Testis (tissue), 2 donors: ENCODE data around the gene FBXO38.

Source experiments
- CTCF ChIP-seq, 3 experiments: fragments of 450-650 bp in 2 of 3; fragments of 200-600 bp in 1 of 3; sonication (generic) in 1 of 3; IDR thresholded peaks; one replicate each; pipeline ENCODE4 v1.5.1; 2016 to 2019; ENCODE audit warnings: antibody characterized with exemption in 3 of 3, mild to moderate bottlenecking in 2 of 3, moderate library complexity in 1 of 3
- POLR2A ChIP-seq: fragments of 450-650 bp; IDR thresholded peaks from one replicate; pipeline ENCODE4 v1.6.1; 2017; ENCODE audit warnings: antibody characterized with exemption, mild to moderate bottlenecking, moderate library complexity

DNA sequence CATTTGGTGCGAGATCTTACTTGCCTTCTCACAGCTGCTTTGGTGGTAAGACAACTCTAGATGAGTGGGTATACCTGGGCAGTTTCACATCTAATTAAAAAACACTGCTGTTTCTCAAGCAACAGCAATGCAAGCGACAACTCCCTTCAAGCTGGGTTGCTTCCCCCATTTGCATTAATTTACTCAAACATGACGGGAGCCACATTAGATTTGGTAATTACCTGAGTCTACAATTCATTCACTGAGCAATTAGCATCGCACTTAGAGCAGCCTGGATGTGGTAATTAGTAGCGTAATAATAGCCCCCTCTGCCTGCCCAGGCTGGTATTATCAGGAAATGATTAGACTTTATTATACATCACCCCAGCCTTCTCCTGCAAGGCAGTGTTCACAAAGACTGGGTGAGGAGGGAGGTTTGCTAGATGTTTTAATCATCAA lies 73.4 kb downstream of the FBXO38 start:
- TF ChIP-seq CTCF (IDR thresholded peaks at IDR 0.05) = no peak
- no peak for TF ChIP-seq POLR2A
